HepG2 (cell line): ENCODE data around the gene PDCL3. TPM values are rescaled to one million over a fixed set of nuclear protein-coding genes. Genes with fewer than 3 reads are reported as not detected.

Experiments used
- ATAC-seq: fragments of 200-7000 bp; cut with Tn5 transposase; 3 replicates; pipeline ENCODE4 v1.9.1; 2020; ENCODE audit warnings: mild to moderate bottlenecking, moderate library complexity
- BruUV-seq: library from RNA; stranded (reverse); fragments of 400-500 nt; replicated peaks from 2 replicates; lab custom pipeline; 2021; lab: Mats Ljungman, UMichigan
- CTCF ChIA-PET: fragments of 300-600 bp; formaldehyde crosslinking; extraction: SDS; loops from one replicate; lab custom pipeline; 2021; ENCODE audit warnings: low total read pairs, inconsistent platforms, low intra/inter-chr PET ratio; lab: Yijun Ruan, JAX
- POLR2A ChIA-PET: fragments of 350-600 bp; sonication (Branson Sonifier 250); formaldehyde crosslinking; loops from one replicate; lab custom pipeline; 2020; ENCODE audit warnings: antibody characterized with exemption, inconsistent platforms; lab: Yijun Ruan, JAX
- DNase-seq: peaks from one replicate; pipeline ENCODE4 v3.0.0-alpha.2; 2015; ENCODE audit warnings: low spot score
- FAIRE-seq: peaks from 3 replicates; lab custom pipeline; 2011; peaks lifted over from hg19 to GRCh38; lab: Jason Lieb, UNC
- H2AFZ ChIP-seq: one replicate; pipeline ENCODE4 v1.6.1; 2011; ENCODE audit warnings: low read length, inconsistent platforms
- H3K27ac ChIP-seq: fragments of 300-600 bp; 3 replicates; pipeline ENCODE4 v1.8.0; 2011; ENCODE audit warnings: mixed run types, mild to moderate bottlenecking, mixed read lengths, low read length, inconsistent platforms; ENCODE audit not compliant: insufficient read depth; ENCODE audit errors: extremely low read length
- H3K27me3 ChIP-seq, 2 experiments: fragments of 200-600 bp in 1 of 2; 2 replicates in 1 of 2; 3 replicates in 1 of 2; pipeline versions ENCODE4 v1.6.0 to v1.8.0; 2011; ENCODE audit warnings: low read length in 2 of 2, mild to moderate bottlenecking in 2 of 2, moderate library complexity in 2 of 2, inconsistent platforms in 1 of 2; ENCODE audit not compliant: insufficient read depth in 2 of 2, control insufficient read depth in 1 of 2
- H3K36me3 ChIP-seq, 2 experiments: fragments of 200-600 bp in 1 of 2; replicated peaks in 1 of 2; 2 replicates in 1 of 2; 3 replicates in 1 of 2; pipeline versions ENCODE4 v1.5.1 to v1.8.0; 2011; ENCODE audit warnings: low read length in 2 of 2, inconsistent platforms in 1 of 2; ENCODE audit not compliant: insufficient read depth in 2 of 2, control insufficient read depth in 1 of 2
- H3K4me1 ChIP-seq: 2 replicates; pipeline ENCODE4 v1.5.1; 2012; ENCODE audit warnings: low read length, inconsistent platforms; ENCODE audit not compliant: insufficient read depth
- H3K4me2 ChIP-seq: 2 replicates; pipeline ENCODE4 v1.6.0; 2011; ENCODE audit warnings: low read depth, low read length, inconsistent platforms
- H3K4me3 ChIP-seq, 3 experiments: fragments of 200-600 bp in 1 of 3; sonication (generic), shearing (Covaris generic) in 1 of 3; replicated peaks in 1 of 3; 2 replicates each; pipeline ENCODE4 v1.5.1; 2011 to 2016; ENCODE audit warnings: low read length in 3 of 3, inconsistent platforms in 2 of 3, low read depth in 2 of 3, mild to moderate bottlenecking in 2 of 3, control low read depth in 1 of 3, mixed read lengths in 1 of 3; ENCODE audit not compliant: insufficient read depth in 1 of 3
- H3K79me2 ChIP-seq: one replicate; pipeline ENCODE4 v1.6.1; 2011; ENCODE audit warnings: low read length, inconsistent platforms; ENCODE audit not compliant: insufficient read depth
- H3K9ac ChIP-seq: 2 replicates; pipeline ENCODE4 v1.6.0; 2011; ENCODE audit warnings: mild to moderate bottlenecking, low read depth, low read length, inconsistent platforms; ENCODE audit not compliant: insufficient read depth
- H3K9me3 ChIP-seq: 2 replicates; pipeline ENCODE4 v1.5.1; 2012; ENCODE audit warnings: mild to moderate bottlenecking, low read length
- H4K20me1 ChIP-seq: 2 replicates; pipeline ENCODE4 v1.6.0; 2011; ENCODE audit warnings: inconsistent platforms, mild to moderate bottlenecking, low read length, moderate library complexity; ENCODE audit not compliant: insufficient read depth
- AHR ChIP-seq: IDR thresholded peaks from 2 replicates; pipeline ENCODE4 v1.6.1; 2018; ENCODE audit warnings: missing genetic modification reagents, missing compliant biosample characterization
- FOXA3 ChIP-seq: IDR thresholded peaks from 2 replicates; pipeline ENCODE4 v1.6.1; 2016; ENCODE audit warnings: missing genetic modification reagents, missing compliant biosample characterization
- HNF4A ChIP-seq: sonication (generic); formaldehyde crosslinking; IDR thresholded peaks from 2 replicates; pipeline ENCODE4 v1.4.0; 2020; ENCODE audit warnings: missing genetic modification reagents
- NCOA2 ChIP-seq: sonication (generic); formaldehyde crosslinking; IDR thresholded peaks from 2 replicates; pipeline ENCODE4 v1.8.0; 2022; ENCODE audit warnings: inconsistent platforms
- POLR2AphosphoS2 ChIP-seq: IDR thresholded peaks from 2 replicates; pipeline ENCODE4 v1.6.1; 2011; ENCODE audit warnings: low read depth, low read length, improper control_type of control experiment
- SAP130 ChIP-seq: IDR thresholded peaks from 2 replicates; pipeline ENCODE4 v1.6.1; 2016; ENCODE audit warnings: low read depth
- SCMH1 ChIP-seq: sonication (generic); formaldehyde crosslinking; IDR thresholded peaks from 2 replicates; pipeline ENCODE4 v1.9.0; 2021; ENCODE audit warnings: missing genetic modification reagents, mild to moderate bottlenecking, borderline replicate concordance
- ZNF160 ChIP-seq: sonication (generic); formaldehyde crosslinking; IDR thresholded peaks from 2 replicates; pipeline ENCODE4 v1.8.0; 2022; ENCODE audit warnings: mild to moderate bottlenecking, inconsistent platforms, missing genetic modification reagents
- ZNF296 ChIP-seq: sonication (generic); formaldehyde crosslinking; conservative IDR thresholded peaks from 2 replicates; pipeline ENCODE4 v1.5.0; 2020; ENCODE audit warnings: mild to moderate bottlenecking, missing genetic modification reagents
- ZNF564 ChIP-seq: sonication (generic); formaldehyde crosslinking; IDR thresholded peaks from 2 replicates; pipeline ENCODE4 v1.8.1; 2023; ENCODE audit warnings: mild to moderate bottlenecking, missing genetic modification reagents
- ZNF891 ChIP-seq: sonication (generic); formaldehyde crosslinking; IDR thresholded peaks from 2 replicates; pipeline ENCODE4 v1.5.0; 2020; ENCODE audit warnings: mild to moderate bottlenecking, missing genetic modification reagents
- ZSCAN22 ChIP-seq: sonication (generic); formaldehyde crosslinking; IDR thresholded peaks from 2 replicates; pipeline ENCODE4 v1.4.0; 2020; ENCODE audit warnings: mild to moderate bottlenecking, missing genetic modification reagents
- WGBS: methylation state at CpG from one replicate; pipeline ENCODE4 v1.1.6; 2017; ENCODE audit warnings: low lambda C conversion rate; 5-methylcytosine and 5-hydroxymethylcytosine counted together
- in situ Hi-C: cut with HindIII; loops from 2 replicates; pipeline ENCODE4 v1.10.0; 2017; ENCODE audit warnings: low pct_unique_long_range_greater_than_20kb; ENCODE audit not compliant: extremely low pct_ligation_motif_present
- intact Hi-C: fragments of 100-400 bp; cut with micrococcal nuclease; formaldehyde crosslinking; loops from one replicate; pipeline ENCODE4 v1.10.0; 2022; ENCODE audit not compliant: unreplicated experiment
- polyA plus RNA-seq, 8 experiments: library from polyadenylated mRNA; depleted of rRNA in 3 of 8; stranded (reverse) in 7 of 8; unstranded in 1 of 8; fragments of >200 nt; fragmentation: Illumina TruSeq in 4 of 8; extraction: Trizol in 4 of 8; gene quantifications; 2 replicates each; pipeline versions ENCODE4 v1.2.1 to v1.2.3, GENCODE V29; 2011 to 2016; ENCODE audit warnings: low read depth in 4 of 8, missing spikeins in 1 of 8, mixed read lengths in 1 of 8; ENCODE audit not compliant: insufficient read depth in 1 of 8
- total RNA-seq, 5 experiments: library from RNA; depleted of rRNA; stranded (reverse); fragments of >200 nt; fragmentation: Illumina TruSeq; extraction: Trizol; gene quantifications; 2 replicates each; pipeline ENCODE4 v1.2.3, GENCODE V29; 2016; ENCODE audit warnings: low read depth in 1 of 5
- TF ChIP-seq, protein P1 (sequence below): sonication (generic); formaldehyde crosslinking; IDR thresholded peaks from 2 replicates; pipeline ENCODE4 v1.4.0; 2020; ENCODE audit warnings: mild to moderate bottlenecking, low read depth, missing genetic modification reagents
- TF ChIP-seq, protein P2 (sequence below): sonication (generic); formaldehyde crosslinking; IDR thresholded peaks from 2 replicates; pipeline ENCODE4 v1.5.1; 2020; ENCODE audit warnings: missing genetic modification reagents, mild to moderate bottlenecking, borderline replicate concordance

PDCL3 gene
- total and polyA plus RNA-seq, 2 of the 13 experiments (the other 11 are each of a cell fraction or from before 2014, with no cell fraction given): 14.4 to 24.4 TPM

DNA sequence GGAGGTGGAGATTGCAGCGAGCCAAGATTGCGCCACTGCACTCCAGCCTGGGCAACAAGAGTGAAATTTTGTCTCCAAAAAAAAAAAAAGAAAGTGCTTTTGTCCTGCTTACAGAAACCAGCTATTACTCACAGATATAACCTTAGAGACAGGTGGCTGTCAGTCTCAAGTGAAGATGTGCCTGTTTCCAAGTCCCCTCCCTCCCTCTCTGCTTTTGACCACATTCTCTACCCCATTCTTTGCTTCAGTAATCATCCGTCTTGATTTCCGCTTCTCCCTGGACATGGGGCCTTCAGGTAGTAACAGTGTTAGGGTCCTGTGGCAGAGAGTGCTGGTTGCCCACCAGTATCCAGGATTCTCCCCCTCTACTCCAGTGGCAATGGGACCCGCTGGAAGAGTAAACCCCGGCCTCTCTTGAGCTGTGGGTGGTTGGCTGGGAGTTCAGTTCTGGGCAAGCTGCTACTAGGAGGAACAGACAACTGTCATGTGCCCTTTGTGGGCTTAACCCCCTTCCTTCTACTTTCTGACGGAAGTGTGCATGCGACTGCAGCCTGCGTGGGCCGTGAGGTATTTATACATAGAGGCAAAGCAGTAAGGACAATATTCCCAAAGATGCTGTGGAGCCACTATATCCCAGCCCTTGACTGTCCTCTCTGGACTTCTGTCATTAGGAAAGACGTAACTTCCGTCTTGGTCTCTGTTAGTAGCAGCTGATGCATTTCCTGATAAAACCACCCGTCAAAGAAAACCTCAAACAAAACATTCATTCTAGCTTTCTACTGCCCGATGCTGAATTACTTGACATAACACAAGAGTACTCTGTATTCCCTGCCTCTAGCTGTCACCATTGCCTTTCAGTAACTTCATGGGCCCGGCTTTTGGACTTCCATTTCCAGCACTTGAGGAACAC, 17.8 kb downstream of the PDCL3 start:
- BruUV-seq: no TSS peak
- Histone ChIP-seq H4K20me1 (no peaks in the 10 kb centered on the region), H3K9me3 (no peaks in the 10 kb centered on the region), H3K27ac (no peak overlapping the region), H3K36me3 (peaks cover 1 to 4% of the 10 kb centered on the region in 2 experiments; a peak in 2 of 5 replicates), H2AFZ (peak overlapping the region; percentile 22), H3K4me3 (no peak overlapping the region), H3K4me2 (no peak overlapping the region), H3K79me2 (no peaks in the 10 kb centered on the region), H3K4me1 (no peaks in the 10 kb centered on the region), H3K9ac (no peak overlapping the region), H3K27me3 (no peaks in the 10 kb centered on the region)
- ChIA-PET CTCF (no interaction called here), POLR2A (no interaction called here)
- DNase-seq (no peak), ATAC-seq (peak; percentile 43), FAIRE-seq (no peak)
- 70% methylated on average over 14 of the region's 15 CpGs for WGBS
- intact Hi-C loops (no loop called here), in situ Hi-C loops (loop anchor here (25.0 kb wide), 1 partner anchor 582 kb away; the partner anchor contains the start of gene TBC1D8)
- TF ChIP-seq ZNF160 (CRISPR knock-in tag) (no peak), ZSCAN22 (CRISPR knock-in tag) (no peak), HNF4A (CRISPR knock-in tag) (no peak), NCOA2 (CRISPR knock-in tag) (no peak), SCMH1 (CRISPR knock-in tag) (no peak), ZNF296 (CRISPR knock-in tag) (no peak), POLR2AphosphoS2 (no peak), ZNF564 (CRISPR knock-in tag) (no peak), SAP130 (CRISPR knock-in tag) (no peak), FOXA3 (CRISPR knock-in tag) (no peak), AHR (no peak), ZNF891 (no peak)
- TF ChIP-seq, protein P1, sequence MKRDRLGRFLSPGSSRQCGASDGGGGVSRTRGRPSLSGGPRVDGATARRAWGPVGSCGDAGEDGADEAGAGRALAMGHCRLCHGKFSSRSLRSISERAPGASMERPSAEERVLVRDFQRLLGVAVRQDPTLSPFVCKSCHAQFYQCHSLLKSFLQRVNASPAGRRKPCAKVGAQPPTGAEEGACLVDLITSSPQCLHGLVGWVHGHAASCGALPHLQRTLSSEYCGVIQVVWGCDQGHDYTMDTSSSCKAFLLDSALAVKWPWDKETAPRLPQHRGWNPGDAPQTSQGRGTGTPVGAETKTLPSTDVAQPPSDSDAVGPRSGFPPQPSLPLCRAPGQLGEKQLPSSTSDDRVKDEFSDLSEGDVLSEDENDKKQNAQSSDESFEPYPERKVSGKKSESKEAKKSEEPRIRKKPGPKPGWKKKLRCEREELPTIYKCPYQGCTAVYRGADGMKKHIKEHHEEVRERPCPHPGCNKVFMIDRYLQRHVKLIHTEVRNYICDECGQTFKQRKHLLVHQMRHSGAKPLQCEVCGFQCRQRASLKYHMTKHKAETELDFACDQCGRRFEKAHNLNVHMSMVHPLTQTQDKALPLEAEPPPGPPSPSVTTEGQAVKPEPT (CRISPR knock-in tag): no peak
- TF ChIP-seq, protein P2, sequence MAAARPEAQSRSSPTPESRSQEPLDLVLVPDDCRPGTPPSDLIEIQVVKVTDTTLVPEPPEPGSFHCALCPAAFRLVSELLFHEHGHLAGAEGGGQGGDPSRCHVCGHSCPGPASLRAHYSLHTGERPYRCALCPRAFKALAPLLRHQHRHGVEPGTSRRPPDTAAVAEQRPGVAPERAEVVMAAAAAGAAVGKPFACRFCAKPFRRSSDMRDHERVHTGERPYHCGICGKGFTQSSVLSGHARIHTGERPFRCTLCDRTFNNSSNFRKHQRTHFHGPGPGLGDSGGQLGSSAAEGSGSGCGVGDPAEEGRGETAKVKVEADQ (CRISPR knock-in tag): no peak
